MM.1S (cell line): ENCODE results near the gene NUAK1.

ENCODE experiments used
- EZH2 ChIP-seq: fragments of 300-600 bp; sonication (generic); optimal IDR thresholded peaks from 2 replicates; pipeline ENCODE3; 2017; ENCODE audit warnings: low read depth, mild to moderate bottlenecking, antibody characterized with exemption, low read length, mixed read lengths
- TF ChIP-seq, protein P1 (sequence below): fragments of 300-600 bp; sonication (generic); IDR thresholded peaks from 2 replicates; pipeline ENCODE4 v1.5.1; 2016; ENCODE audit warnings: antibody characterized with exemption, low read length, mixed read lengths

DNA sequence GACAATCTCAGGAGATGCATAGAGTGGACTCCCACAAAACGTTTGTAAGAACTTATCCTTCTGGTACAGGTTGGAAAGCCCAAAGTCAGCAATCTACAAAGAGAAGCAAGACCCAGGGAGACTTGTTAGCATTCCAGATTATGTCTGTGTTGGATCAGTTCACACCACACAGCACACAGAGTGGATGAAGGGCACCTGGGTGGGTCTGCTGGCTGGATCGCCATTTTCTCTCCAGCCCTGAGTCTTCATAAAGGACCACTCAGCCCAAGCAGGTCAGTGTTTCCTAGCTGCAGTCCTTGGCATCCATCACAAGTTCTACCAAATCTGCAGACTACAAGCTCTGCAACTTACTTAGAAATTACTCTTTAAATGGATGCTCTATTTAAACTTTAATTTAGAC is 66.0 kb downstream of the NUAK1 start:
- TF ChIP-seq, protein P1, sequence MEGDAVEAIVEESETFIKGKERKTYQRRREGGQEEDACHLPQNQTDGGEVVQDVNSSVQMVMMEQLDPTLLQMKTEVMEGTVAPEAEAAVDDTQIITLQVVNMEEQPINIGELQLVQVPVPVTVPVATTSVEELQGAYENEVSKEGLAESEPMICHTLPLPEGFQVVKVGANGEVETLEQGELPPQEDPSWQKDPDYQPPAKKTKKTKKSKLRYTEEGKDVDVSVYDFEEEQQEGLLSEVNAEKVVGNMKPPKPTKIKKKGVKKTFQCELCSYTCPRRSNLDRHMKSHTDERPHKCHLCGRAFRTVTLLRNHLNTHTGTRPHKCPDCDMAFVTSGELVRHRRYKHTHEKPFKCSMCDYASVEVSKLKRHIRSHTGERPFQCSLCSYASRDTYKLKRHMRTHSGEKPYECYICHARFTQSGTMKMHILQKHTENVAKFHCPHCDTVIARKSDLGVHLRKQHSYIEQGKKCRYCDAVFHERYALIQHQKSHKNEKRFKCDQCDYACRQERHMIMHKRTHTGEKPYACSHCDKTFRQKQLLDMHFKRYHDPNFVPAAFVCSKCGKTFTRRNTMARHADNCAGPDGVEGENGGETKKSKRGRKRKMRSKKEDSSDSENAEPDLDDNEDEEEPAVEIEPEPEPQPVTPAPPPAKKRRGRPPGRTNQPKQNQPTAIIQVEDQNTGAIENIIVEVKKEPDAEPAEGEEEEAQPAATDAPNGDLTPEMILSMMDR = no peak
- TF ChIP-seq EZH2 = no peak
